HG03342 (cell line): ENCODE results near the gene TRIM7.

Source experiments
- ATAC-seq: cut with Tn5 transposase; IDR thresholded peaks from one replicate; pipeline ENCODE4 v1.9.1; 2021; ENCODE audit warnings: mild to moderate bottlenecking, moderate library complexity; ENCODE audit not compliant: unreplicated experiment

TRIM7 gene

DNA sequence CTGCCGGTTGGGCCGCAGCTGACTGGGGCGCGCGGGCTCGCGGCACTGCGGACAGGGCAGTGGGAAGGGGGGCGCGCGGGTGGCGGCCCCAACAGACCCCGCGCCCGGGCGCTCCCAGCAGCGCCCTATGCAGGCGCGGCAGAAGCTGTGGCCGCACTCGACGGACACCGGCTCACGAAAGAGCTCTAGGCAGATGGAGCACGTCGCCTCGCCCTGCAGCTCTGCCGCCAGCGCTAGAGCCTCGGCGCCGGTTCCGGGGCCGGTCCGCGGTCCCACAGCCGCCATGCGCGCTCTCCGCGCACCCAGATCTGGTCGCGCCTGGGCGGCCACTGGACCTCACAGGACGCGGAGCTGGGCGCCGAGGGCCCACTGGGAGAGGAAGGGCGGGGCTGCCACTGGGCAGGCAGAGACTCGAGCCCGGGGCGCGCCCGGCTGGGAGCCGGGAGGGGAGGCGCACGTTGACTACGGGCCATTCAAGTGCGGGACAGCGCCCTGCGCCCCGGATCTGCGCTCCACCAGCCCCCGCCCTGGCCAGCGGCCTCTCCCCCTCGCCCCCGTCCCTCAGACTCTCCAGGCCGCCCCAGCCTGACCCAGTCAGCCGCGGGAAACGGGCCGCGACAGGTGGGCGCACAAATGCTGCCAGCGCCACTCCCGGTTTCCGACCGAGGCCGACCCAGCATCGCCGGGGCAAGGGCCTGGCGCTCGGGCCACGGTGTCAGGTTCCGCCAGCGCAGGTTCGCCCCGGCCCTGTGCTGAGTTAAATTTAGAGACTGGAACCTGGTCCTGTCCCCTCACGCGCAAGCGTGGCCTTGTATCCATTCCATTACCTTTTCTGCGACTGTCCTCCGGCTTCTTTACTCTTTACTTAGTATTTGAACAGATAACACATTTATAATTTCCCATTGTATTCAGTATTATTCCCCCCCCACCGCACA lies at the start of gene TRIM7:
Gene TRIM7 (minus strand): TSS at position 371 of the 935 bp plus-strand sequence. CDS start 86 bp downstream, at position 285.
- no peak for ATAC-seq

DNA sequence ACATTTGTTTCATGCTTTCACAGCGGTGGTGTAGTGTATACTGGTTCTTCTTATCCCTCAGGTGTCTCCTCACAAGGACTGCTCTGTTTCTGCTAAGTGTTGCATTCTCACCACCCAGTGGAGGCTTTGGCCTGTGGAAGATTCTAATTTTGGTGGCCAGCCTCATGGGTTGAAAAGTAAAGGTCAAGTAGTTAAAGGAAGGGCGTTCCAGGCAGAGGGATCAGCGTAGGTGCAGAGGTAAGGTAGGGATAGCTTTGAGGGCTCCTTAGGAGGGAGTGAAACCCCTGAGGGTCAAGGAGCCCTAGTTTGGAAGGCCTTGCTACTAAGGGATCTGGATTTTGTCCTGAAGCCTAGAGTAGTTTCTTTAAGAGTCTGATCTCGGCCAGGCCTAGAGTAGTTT lies 43.3 kb upstream of the TRIM7 start:
- ATAC-seq, result no peak

DNA sequence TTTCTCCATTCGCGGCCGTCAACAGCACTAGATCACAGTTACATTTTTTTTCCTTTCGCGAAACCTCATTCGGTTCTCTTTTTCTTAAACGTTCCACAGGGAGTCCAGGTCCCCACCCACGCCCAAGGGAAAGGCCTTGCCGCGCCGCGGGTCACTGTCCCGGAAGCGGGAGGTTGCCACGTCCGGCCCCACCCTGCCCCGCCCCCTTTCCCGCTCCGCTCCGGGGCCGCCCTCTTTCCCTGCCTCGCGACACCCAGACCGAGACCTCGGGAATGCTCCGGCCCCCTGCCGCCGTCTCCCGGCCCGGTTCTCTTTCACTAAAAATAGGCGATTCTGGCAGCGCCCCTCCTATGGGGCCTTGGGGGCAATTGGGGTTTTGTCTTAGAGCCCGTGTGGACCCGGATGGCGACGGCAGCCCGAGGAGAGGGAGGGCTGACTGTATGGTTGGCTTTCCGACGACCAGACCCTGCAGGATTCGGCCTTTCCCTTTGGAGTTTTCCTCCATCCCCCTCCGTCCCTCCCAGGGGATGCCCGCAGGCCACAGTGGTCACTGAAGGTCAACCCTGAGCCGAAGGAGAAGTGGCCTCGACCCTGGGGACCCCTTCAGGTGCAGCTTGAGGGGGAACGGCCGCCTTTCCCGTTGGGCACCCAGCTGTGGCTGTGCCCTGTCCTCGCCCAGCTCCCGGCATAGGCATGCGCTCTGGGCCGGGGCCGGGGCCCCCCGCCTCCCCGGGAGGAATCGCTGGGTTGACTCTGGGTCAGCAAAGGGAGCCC lies 41.5 kb upstream of the TRIM7 start:
- peak; percentile 45 for ATAC-seq

DNA sequence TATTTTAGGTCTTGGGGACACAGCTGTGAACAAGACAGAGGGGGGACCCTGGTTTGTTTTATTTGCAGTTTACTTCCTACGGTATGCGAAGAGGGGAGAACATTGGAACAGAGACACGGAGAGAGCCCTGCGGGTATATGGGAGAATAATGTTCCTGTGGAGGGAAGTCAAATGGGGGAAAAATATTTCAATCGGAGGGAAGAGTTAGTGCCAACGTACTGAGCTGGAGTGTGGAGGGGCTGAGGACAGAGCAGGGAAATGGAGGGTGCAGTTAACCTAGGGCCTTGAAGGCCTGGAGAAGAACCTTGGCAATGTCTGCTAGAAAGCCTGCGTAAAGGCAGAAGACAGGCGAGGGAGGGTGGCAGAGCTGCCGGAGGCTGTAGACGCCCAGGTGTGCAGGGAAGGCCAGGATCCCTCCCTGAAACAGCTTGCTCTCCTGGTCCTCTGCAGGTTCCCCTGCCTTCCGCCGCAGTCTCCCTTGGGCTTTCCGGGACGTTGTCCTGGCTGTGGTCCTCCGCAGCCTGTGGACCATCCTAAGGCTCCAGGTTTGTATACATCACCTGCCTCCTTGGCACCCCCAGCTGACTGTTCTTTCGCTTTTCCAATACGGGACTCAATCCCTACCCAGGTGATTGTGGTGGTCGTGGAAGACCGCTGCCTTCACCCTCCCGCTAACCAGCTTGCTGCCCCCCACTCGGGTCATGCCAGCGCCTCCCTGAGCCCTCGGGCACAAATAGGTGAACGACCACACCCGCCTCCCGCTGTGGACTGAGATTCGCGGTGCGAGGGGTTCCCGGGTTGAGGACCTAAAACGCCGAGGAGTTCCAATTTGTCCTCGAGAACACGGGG lies 40.7 kb upstream of the TRIM7 start:
- ATAC-seq, result peak; percentile 1

DNA sequence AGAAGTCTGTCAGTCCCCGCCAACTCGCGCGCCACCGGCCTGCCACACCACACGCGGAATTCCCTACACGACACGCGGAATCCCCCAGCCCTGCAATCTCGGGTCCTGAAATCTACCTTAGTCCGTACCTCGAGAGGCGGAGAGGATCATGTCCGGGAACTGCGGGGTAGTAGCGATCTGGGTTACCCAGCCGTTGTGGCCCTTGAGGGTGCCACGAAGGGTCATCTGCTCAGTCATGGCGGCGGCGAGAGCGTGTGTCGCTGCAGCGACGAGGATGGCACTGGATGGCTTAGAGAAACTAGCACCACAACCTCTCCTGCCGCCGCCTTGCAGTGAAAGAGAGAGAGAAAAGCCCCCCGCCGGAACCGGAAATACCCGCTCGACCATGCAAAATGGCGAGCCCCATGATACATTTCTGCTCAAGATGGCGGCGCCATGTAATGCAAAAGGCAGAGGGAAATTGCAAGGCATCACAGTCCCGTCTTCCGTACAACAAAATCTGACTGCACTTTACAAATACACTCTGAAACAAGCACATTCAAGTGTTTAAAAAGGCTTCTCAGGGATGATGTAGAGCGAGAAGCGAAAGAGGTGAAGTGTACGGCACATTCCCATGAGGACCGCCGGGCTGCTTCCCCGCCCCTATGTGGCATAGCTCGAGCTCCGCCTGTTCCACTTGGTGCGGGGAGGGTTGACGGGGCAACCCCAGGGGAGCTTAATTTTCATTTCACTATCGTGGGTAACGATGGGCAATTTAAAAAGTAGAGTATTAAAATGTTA lies 38.8 kb upstream of the TRIM7 start, which contains the start of gene RACK1:
Gene RACK1 (minus strand): TSS at position 343 of the 780 bp plus-strand sequence. CDS start 106 bp downstream, at position 237.
- peak; percentile 54 for ATAC-seq

DNA sequence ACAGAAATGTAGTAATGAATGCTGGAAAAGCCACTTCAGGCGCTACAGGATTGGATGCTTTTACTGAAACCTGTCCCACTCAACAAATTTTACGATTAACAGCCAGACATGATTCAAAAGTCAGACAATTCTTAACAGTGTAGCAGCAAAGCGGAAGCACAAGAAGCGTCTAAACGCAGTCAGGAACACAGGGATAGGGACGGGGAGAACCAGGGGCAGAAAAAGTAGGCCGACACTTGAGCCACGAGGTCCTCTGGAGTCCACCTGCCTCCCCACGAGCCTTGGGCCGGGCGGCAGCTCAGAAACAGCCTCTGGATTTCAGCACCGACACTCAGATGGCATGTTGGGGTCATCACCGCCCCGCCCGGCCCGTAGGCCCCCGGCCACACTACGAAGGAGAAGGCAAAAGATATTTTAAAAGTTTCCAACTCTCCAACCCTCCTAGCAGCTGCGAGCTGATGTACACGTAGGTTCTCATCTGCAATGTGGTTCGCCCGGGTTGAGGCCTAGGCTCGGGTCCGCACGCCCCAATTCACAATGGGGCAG lies 38.1 kb upstream of the TRIM7 start:
- ATAC-seq, result no peak

DNA sequence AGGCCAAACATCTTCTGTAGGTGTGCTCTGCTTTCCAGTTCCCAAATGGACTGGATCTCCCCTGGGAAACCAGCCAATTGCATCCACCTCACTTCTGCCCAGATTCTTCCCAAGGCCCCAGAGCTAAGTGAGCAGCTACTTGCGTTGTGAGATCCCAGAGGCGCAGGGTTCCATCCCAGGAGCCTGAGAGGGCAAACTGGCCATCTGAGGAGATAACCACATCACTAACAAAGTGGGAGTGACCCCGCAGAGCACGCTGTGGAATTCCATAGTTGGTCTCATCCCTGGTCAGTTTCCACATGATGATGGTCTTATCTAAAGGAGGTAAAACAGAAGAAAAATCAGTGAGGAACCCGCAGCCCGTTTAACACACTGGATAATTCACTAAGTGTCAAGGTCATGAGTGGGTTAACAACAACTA lies 37.0 kb upstream of the TRIM7 start:
- ATAC-seq, result no peak

DNA sequence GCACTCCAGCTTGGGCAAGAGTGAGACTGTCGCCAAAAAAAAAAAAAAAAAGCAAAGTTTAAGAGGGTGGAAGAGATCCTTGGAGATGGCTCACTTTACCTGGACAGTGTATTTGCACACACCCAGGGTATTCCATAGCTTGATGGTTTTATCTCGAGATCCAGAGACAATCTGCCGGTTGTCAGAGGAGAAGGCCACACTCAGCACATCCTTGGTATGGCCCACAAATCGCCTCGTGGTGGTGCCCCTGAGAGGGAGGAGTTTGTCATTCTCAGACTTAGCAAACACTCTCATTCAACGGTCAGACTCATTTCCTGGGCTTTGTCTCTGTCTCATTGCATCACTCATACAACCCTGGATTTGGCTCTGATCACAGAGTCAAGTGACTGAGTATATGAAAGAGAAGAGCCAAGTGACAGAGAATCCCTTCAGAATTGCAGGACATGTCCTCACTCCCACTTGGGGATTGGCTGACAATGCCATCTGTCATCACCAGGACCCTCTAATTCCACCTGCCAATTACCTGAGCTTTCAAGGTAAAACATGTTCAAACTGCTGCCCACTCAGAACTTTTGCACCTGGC lies 36.5 kb upstream of the TRIM7 start:
- ATAC-seq, result no peak

DNA sequence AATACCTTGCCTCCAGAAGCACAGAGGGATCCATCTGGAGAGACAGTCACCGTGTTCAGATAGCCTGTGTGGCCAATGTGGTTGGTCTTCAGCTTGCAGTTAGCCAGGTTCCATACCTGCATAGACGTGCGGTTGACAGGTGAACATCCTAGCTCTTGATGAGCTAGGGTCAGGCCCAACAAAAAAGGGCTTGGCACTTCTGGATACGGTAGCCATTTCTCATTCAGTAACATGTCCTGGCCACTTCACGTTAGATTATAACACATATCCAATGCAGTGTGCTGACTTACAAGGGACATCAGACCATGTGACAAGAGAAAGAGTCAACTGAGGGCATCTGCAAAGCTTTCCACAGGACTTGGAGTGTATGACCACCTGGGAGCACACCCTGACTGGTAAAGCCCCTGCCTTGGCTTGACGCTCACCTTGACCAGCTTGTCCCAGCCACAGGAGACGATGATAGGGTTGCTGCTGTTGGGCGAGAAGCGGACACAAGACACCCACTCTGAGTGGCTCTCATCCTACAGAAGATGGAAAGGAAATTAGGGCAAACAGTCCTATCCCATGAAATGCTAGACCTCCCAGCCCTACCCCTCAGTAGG lies 34.2 kb upstream of the TRIM7 start:
- ATAC-seq, result no peak

DNA sequence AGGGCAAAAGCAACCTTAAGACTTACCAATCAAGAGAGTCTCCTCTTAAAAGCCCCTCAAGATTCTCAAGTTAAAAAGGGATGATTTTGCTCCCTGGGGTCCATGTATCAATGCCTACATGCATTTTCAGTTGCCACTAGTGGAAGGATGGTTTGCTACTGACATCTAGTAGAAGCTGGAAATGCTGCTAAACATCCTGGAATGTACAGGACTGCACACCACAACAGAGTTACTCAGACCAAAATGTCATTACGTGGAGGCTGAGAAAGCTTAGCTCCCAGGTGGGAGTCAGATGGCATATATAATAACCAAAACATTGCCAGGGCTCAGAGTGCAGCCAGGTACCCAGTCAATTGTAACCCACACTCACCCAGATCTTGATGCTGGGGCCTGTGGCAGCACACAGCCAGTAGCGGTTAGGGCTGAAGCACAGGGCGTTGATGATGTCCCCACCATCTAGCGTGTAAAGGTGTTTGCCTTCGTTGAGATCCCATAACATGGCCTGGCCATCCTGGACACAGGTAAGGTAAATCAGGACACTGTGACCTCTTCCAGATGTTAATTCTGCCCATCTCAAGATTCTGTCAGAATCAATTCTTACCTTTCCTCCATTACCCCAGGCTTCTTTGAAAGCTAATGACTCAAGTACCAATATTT lies 32.9 kb upstream of the TRIM7 start:
- no peak for ATAC-seq

DNA sequence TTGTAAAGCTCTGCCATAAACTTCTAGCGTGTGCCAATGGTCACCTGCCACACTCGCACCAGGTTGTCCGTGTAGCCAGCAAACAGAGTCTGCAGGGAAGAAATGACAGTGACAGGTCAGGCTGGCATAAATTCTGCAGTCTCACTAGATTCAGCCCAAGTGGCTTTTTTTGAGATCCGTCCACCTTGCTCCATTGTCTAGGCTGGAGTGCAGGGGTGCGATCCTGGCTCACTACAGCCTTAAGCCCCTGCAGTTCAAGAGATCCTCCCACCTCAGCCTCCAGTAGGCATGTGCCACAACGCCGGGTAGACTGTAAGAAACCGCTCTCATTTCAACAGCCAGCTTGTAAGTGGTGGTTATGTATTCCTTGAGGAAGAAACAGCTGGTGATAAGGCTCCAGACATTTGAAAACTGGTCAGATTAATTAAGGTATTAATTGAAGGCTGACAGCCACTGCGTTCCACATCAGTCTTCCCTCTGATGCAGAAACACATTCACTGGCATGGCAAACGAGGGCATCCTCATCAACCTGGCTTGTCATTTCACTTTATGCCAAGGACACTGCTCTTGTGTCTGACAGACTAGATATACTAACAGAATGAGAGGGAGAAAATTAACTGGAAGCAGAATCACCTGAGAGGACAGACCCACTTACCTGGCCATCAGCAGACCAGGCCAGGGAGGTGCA lies 32.1 kb upstream of the TRIM7 start:
- ATAC-seq, result no peak

DNA sequence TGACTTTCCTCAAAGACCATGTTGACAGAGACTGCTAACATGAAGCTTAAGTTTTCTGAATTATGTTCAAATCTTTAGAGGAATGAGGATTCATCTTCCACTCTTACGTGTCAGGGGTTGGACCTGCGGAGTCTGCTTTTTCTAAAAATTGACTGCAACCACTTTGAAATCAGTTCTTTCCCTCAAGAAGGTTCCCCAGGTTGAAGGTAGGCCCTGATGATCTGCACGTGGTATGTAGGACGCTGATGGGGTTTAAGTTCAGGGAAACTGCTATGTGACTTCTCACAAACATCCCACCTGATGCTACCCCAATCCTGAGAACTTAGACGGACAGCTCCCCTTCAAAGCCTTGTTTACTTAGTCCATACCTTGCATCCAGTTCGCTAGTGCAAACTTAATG lies 31.5 kb upstream of the TRIM7 start:
- ATAC-seq, result no peak

DNA sequence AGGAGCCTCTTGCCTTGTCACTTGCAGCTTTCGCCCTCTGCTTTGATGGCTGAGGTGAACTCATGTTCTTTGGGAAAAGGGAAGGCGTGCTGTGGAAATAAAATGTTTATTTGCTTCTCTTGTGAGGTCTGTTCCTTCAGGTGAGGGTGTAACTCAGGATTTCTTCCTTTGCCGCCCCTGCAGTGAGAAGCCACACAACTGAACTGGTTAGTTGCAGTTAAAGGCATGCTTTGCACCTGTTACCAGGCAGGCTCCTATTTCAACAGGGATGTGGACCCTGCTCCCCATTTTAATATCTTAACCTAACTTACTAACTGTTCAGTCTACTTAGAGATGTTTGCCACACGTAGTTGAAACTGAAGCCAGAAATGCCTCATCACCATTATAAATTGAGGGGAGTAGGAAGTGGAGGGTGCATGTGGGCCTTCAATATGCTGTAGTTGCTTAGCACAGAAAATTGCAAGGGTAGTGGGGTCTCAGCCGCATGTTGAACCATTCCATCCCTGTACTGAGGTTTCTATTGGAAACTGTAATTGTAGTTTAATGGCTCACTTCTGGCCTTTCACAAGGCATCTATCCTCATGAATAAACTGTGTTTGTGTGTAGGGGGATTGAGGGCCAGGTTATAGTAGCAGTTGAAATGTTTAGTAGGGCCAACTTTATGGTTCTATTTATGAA lies 30.8 kb upstream of the TRIM7 start:
- no peak for ATAC-seq

DNA sequence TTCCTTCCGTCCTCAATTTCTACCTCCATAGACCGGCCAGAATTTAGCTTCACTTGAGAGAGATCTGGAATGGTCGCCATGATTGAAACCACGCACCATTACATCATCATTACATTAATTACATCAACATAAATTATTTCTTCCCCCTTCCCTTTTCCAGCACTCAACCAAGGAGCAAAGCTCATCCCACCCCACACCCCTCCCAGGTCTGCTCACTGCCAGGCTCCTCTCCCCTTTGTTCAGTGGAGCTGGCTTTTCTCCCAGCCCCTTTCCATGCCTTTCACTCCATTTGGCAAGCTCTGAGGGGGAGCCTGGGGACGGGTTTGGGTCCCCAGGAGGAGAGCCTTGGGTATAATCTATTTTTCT lies 30.3 kb upstream of the TRIM7 start:
- ATAC-seq, result no peak

DNA sequence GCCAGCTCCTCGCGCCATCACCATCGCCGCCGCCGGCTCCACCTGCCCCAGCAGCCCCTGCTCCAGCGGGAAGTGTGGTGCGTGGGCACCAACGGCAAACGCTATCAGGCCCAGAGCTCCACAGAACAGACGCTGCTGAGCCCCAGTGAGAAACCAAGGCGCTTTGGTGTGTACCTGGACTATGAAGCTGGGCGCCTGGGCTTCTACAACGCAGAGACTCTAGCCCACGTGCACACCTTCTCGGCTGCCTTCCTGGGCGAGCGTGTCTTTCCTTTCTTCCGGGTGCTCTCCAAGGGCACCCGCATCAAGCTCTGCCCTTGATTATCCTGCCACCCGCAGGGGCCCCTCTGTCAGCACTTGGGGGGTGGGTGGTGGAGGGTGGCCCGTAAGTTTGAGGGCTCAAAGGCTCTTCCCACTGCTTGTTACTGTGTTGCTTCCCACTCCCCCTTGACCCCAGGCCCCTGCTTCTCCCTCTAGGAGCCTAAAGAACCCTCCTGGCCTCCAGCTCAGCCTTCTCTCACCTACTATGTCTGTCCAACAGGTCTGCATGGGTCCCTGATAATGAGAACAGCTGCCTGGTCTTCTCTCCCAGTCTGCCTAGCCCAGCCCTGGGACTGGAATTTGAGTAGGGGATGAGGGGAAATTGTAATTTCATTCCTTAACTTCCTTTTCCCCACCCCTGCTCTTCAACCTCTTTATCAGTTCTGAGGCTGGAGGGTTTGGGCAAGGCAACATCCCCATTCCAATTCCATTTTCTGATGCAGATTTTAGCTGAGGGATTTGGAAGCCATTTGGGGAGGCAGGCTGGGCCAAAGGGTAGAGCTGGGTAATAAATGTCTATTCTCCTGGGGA lies 29.7 kb upstream of the TRIM7 start:
- no peak for ATAC-seq

DNA sequence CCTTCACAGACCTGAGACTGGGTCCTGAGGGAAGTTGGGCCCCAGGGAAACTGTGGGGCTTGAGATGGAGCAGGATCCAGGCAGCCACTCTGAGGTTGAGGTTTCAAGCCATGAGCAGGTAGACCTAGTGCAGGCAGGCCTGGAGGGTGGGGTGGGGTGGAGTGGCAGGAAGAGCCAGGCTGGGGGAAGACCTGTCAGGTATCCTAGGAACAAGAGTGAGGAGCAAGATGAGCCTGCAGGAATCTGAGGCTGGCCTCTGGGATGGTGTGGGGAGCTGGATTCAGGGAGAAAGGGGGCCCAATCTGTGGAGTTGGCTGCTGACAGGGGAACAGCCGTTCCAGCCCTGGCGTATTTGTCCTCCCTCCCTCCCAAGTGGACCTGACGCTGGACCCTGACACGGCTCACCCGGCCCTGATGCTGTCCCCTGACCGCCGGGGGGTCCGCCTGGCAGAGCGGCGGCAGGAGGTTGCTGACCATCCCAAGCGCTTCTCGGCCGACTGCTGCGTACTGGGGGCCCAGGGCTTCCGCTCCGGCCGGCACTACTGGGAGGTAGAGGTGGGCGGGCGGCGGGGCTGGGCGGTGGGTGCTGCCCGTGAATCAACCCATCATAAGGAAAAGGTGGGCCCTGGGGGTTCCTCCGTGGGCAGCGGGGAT lies 28.9 kb upstream of the TRIM7 start:
- no peak for ATAC-seq
